ENCODE data around the gene IFNA8. TPM values are rescaled to one million over a fixed set of nuclear protein-coding genes. Genes with fewer than 3 reads are reported as not detected.
"Not testable (repeated sequence)": the region's sequence is repeated elsewhere in the genome, so short reads cannot be mapped to it uniquely, and the experiment has no call there.

Gene IFNA8
- total RNA-seq, 1 experiment from 2014 or later, result not detected

DNA sequence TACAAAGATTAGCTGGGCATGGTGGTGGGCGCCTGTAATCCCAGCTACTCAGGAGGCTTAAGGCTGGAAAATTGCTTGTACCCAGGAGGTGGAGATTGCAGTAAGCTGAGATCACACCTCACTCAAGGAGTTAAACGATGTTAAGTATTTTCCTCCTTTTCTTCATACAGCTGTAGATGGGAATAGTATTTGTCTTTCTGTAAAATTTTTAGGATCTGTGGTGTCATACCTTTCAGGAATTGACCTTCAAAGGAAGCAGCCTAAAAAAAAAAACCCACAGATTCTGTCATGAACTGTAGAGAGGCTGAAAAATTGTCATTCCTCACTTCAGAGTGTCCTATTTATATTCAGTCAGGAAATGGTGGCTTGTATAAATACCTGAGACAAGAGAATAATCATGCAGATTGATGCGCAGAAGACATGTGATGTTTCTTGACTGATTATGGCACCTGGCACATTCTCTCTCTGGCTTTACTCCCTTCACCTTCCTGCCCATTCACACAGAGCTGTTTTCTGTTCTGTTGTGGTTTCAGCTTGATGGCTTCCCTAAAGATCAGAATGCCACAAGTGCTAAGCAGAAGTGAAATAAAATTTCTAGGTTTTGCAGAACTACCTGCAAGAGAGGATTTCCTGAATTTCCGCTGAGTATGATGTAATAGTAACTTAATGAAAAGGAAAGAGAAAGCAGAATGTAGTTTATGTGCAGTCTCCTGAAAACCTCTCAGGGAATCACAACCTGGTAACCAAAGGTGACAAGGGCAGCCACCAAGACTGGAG lies 35.1 kb downstream of the IFNA8 start:
- Histone ChIP-seq H3K27ac (no peak overlapping the region), H3K27me3 (replicated peaks) (no peaks in the 10 kb centered on the region), H3K36me3 (no peaks in the 10 kb centered on the region), H3K4me3 (no peak overlapping the region), H3K9me3 (replicated peaks) (no peaks in the 10 kb centered on the region), H3K4me1 (replicated peaks) (no peaks in the 10 kb centered on the region)
- no peak for DNase-seq (ENCODE audit: low read depth in 1 of 2, low spot score in 2 of 2)

DNA sequence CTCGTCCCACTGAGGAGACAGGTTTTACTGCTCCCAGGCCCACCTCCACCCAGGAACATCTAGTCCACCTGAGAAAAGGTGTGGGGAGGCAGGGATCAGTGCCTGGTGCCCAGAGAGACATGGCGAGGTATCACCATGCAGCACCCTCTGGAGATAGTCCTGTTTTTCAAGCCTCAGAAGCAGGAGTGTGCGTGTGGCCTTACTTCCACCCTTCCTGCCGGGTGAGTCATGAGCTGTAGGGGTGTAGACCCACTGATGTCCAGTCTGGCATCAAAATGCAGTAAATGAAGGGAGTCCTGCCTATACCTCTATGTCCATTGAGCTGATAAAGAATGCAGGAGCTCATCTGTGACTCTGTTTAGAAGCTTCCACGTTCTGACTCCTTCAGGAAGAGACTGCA lies 40.4 kb downstream of the IFNA8 start:
- not testable (repeated sequence) for H3K27ac ChIP-seq; H3K36me3 ChIP-seq; H3K27me3 ChIP-seq (replicated peaks); H3K9me3 ChIP-seq (replicated peaks); H3K4me1 ChIP-seq (replicated peaks); DNase-seq (ENCODE audit: low read depth in 1 of 2, low spot score in 2 of 2); H3K4me3 ChIP-seq

DNA sequence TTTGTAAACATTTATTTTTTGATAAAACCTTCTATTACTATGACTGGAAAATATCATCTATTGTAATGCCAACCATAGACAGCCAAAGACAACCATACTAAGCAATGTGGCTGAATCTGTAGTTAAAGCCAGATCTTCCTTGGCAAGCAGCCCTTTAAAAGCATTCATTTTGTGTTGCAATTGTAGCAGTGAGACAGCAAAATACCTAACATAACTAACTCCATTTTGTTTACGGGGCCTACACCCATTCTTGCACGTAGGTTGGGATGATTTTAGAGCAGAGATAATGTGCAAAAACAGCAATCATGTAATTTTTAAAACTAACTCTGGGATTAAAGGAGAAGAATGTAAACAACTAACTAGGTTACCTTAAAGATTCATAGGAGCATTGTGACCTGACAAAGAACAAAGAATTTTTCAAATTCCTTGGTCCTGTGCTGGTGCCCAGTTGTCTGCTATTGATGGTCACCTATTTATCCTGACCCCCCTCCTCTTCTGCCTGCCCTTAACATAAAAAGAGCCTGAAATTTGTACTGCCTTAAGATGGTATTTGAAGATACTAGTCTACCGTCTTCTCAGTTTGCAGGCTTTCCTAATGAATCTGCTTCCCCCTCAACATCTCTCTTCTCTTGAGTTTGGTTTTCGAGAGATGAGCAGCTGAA lies 41.9 kb downstream of the IFNA8 start:
- H3K4me1 ChIP-seq (replicated peaks), result 0 out of 2 replicates have a peak, but pooled peaks cover 5% of the 10 kb centered on the region
- no peaks in the 10 kb centered on the region for H3K27me3 ChIP-seq (replicated peaks)
- H3K9me3 ChIP-seq (replicated peaks), result no peaks in the 10 kb centered on the region
- H3K4me3 ChIP-seq, result no peak overlapping the region
- H3K36me3 ChIP-seq, result no peaks in the 10 kb centered on the region
- no peak overlapping the region for H3K27ac ChIP-seq
- no peak for DNase-seq (ENCODE audit: low read depth in 1 of 2, low spot score in 2 of 2)

DNA sequence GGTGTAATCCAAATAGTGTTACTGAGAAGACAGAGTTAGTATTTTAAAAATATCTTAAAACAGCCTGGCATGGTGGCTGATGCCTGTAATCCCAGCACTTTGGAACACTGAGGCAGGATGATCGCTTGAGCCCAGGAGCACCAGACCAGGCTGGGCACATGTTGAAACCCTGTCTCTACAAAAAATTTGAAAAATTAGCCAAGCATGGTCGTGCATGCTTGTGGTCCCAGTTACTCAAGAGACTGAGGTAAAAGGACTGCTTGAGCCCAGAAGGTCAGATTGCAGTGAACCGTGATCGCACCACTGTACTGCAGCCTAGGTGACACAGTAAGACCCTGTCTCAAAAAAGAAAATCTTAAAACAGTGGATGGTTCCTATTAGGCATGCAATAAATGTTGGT lies 43.8 kb downstream of the IFNA8 start:
- H3K4me3 ChIP-seq, result no peak overlapping the region
- no peak for DNase-seq (ENCODE audit: low read depth in 1 of 2, low spot score in 2 of 2)

DNA sequence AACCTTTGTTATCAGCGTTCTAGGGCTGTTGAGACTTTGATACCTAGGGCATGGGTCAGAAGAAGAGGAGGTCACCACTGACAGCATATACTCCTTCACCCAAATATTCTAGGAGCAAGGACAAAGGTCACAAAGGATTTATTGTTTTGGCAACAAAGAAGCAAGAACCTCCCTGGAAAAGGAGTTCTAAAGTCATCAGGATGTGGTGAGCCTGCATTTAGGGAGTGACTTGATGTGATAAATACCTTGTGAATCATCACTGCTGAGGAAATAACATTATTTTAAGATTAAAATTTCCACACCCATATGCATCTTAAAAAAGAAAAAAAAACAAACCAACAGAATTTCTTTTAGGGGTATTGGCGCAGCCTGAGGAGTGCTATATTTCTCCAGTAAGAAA lies 45.2 kb downstream of the IFNA8 start:
- 0 out of 2 replicates have a peak, but pooled peaks cover 5% of the 10 kb centered on the region for H3K4me1 ChIP-seq (replicated peaks)
- H3K27me3 ChIP-seq (replicated peaks), result no peaks in the 10 kb centered on the region
- no peaks in the 10 kb centered on the region for H3K36me3 ChIP-seq
- no peaks in the 10 kb centered on the region for H3K9me3 ChIP-seq (replicated peaks)
- no peak overlapping the region for H3K27ac ChIP-seq
- no peak for DNase-seq (ENCODE audit: low read depth in 1 of 2, low spot score in 2 of 2)
- no peak overlapping the region for H3K4me3 ChIP-seq

More for the DNA sequence above, 43.8 kb downstream of the IFNA8 start:
- Histone ChIP-seq H3K9me3 (replicated peaks) (no peaks in the 10 kb centered on the region), H3K27ac (no peak overlapping the region), H3K36me3 (no peaks in the 10 kb centered on the region), H3K4me1 (replicated peaks) (0 out of 2 replicates have a peak, but pooled peaks cover 5% of the 10 kb centered on the region), H3K27me3 (replicated peaks) (no peaks in the 10 kb centered on the region)

DNA sequence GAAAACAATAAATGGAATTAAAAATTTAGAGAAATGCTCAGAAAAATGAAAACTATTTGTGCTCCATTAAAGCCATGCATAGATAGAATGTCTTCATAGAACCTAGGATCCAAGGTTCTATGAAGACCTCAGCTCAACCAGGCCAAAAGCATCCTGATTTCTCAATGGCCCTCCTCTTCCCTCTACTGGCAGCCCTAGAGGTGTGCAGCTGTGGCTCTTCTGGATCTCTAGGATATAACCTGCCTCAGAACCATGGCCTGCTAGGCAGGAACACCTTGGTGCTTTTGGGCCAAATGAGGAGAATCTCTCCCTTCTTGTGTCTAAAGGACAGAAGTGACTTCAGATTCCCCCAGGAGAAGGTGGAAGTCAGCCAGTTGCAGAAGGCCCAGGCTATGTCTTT lies 46.4 kb downstream of the IFNA8 start:
- H3K27me3 ChIP-seq (replicated peaks), result no peaks in the 10 kb centered on the region
- H3K36me3 ChIP-seq, result no peaks in the 10 kb centered on the region
- 0 out of 2 replicates have a peak, but pooled peaks cover 5% of the 10 kb centered on the region for H3K4me1 ChIP-seq (replicated peaks)
- no peak overlapping the region for H3K4me3 ChIP-seq
- no peaks in the 10 kb centered on the region for H3K9me3 ChIP-seq (replicated peaks)
- no peak overlapping the region for H3K27ac ChIP-seq
- DNase-seq (ENCODE audit: low read depth in 1 of 2, low spot score in 2 of 2), result no peak

Other genes starting within 250 kb of the IFNA8 start
- gene IFNA21, start 242.5 kb upstream of the IFNA8 start, total RNA-seq (2014; rRNA removed; shearing (Covaris generic)), result not detected in 2 replicates
- gene IFNA4, start 221.5 kb upstream of the IFNA8 start, total RNA-seq (2014; rRNA removed; shearing (Covaris generic)), result not detected in 2 replicates
- gene IFNA7, start 206.9 kb upstream of the IFNA8 start, total RNA-seq (2014; rRNA removed; shearing (Covaris generic)), result not detected in 2 replicates
- gene IFNA10, start 202.0 kb upstream of the IFNA8 start, total RNA-seq (2014; rRNA removed; shearing (Covaris generic)), result not detected in 2 replicates
- not detected in 2 replicates for gene IFNA16, start 191.8 kb upstream of the IFNA8 start, total RNA-seq (2014; rRNA removed; shearing (Covaris generic))
- gene IFNA17, start 180.9 kb upstream of the IFNA8 start, total RNA-seq (2014; rRNA removed; shearing (Covaris generic)), result not detected in 2 replicates
- not detected in 2 replicates for gene IFNA14, start 169.1 kb upstream of the IFNA8 start, total RNA-seq (2014; rRNA removed; shearing (Covaris generic))
- gene IFNA5, start 103.8 kb upstream of the IFNA8 start, total RNA-seq (2014; rRNA removed; shearing (Covaris generic)), result not detected in 2 replicates
- 14.2 and 16.5 TPM in 2 replicates for gene KLHL9, start 73.7 kb upstream of the IFNA8 start, total RNA-seq (2014; rRNA removed; shearing (Covaris generic))
- not detected in 2 replicates for gene IFNA6, start 58.2 kb upstream of the IFNA8 start, total RNA-seq (2014; rRNA removed; shearing (Covaris generic))
- not detected in 2 replicates for gene IFNA13, start 41.1 kb upstream of the IFNA8 start, total RNA-seq (2014; rRNA removed; shearing (Covaris generic))
- not detected in 2 replicates for gene IFNA2, start 23.7 kb upstream of the IFNA8 start, total RNA-seq (2014; rRNA removed; shearing (Covaris generic))
- gene IFNA1, start 31.3 kb downstream of the IFNA8 start, total RNA-seq (2014; rRNA removed; shearing (Covaris generic)), result not detected in 2 replicates
- gene IFNE, start 73.2 kb downstream of the IFNA8 start, total RNA-seq (2014; rRNA removed; shearing (Covaris generic)), result 0.24 TPM in 1 of 2 replicates, not detected in the other

Measured in SJSA1 (cell line).